Mucosa of descending colon (tissue), 3 donors: ENCODE measurements around the gene SMG6. TPM values are rescaled to one million over a fixed set of nuclear protein-coding genes. Genes with fewer than 3 reads are reported as not detected.

Experiments used
- ATAC-seq: fragments of 200-7000 bp; cut with Tn5 transposase; one replicate; pipeline ENCODE4 v1.9.1; 2020; ENCODE audit warnings: mild to moderate bottlenecking, moderate library complexity
- DNase-seq, 3 donors: peaks; one replicate each; pipeline ENCODE4 v3.0.0-alpha.2; 2020
- H3K36me3 ChIP-seq: fragments of 200-600 bp; one replicate; pipeline ENCODE4 v1.8.0; 2021; ENCODE audit warnings: low read depth, mild to moderate bottlenecking
- H3K4me1 ChIP-seq: fragments of 200-600 bp; one replicate; pipeline ENCODE4 v1.8.0; 2021; ENCODE audit warnings: low read depth, mild to moderate bottlenecking
- H3K4me3 ChIP-seq: fragments of 200-600 bp; one replicate; pipeline ENCODE4 v1.8.0; 2021; ENCODE audit warnings: mild to moderate bottlenecking
- H3K9me3 ChIP-seq: fragments of 200-600 bp; one replicate; pipeline ENCODE4 v1.8.0; 2021; ENCODE audit warnings: mild to moderate bottlenecking
- CTCF ChIP-seq: fragments of 200-600 bp; IDR thresholded peaks from one replicate; pipeline ENCODE4 v1.8.0; 2022; ENCODE audit warnings: antibody characterized with exemption, mild to moderate bottlenecking
- intact Hi-C, 2 donors: fragments of 100-400 bp; cut with DNase I in 1 of 2; cut with micrococcal nuclease in 1 of 2; formaldehyde crosslinking; loops; one replicate each; pipeline versions ENCODE4 v1.11.0 to v1.11.1; 2022; cut with DNase I, micrococcal nuclease
- total RNA-seq, 3 donors: library from RNA; stranded (reverse); fragmentation: NEBNext Ultra II Directional in 2 of 3; extraction: Animal tissue kit (Norgen Biotek cat#: 25700) in 2 of 3; gene quantifications; one replicate each; pipeline versions ENCODE4 v1.2.1 to v1.2.4, GENCODE V29; 2021 to 2023
- donor health status: DM: no; HTN: no; CAD: no; lungs with moderate emphysema.
- donor health status: DM: no; HTN: no; CAD: no.
- donor health status: DM: no; HTN: yes; CAD: no.

The SMG6 gene
- total RNA-seq, 3 donors from 2014 or later: 25.9 to 41.6 (median 38.8) TPM

- peak; percentile 85 for ATAC-seq
- Histone ChIP-seq H3K4me1 (no peaks in the 10 kb centered on the region), H3K36me3 (no peaks in the 10 kb centered on the region), H3K9me3 (no peaks in the 10 kb centered on the region), H3K4me3 (no peak overlapping the region)
- no peak for TF ChIP-seq CTCF
- peak; percentile 63 to 84 (median 75) for DNase-seq
- intact Hi-C loops: no loop called here
Measured at GRCh38 chr17:2215616-2216364, 87.8 kb downstream of the SMG6 start.

GRCh38 chr17:2214929-2215615 is 88.5 kb downstream of the SMG6 start:
- DNase-seq: peak in 1 of 3 donors; percentile 55
- no peak for TF ChIP-seq CTCF

GRCh38 chr17:2214047-2214928 is 89.3 kb downstream of the SMG6 start:
- DNase-seq (peak in 1 of 3 donors; percentile 41), ATAC-seq (peak; percentile 41)
- Histone ChIP-seq H3K4me1 (no peaks in the 10 kb centered on the region), H3K9me3 (no peaks in the 10 kb centered on the region), H3K36me3 (no peaks in the 10 kb centered on the region), H3K4me3 (no peak overlapping the region)
- intact Hi-C loops: no loop called here
- no peak for TF ChIP-seq CTCF

More at GRCh38 chr17:2214929-2215615, 88.5 kb downstream of the SMG6 start:
- H3K36me3 ChIP-seq: no peaks in the 10 kb centered on the region
- peak; percentile 27 for ATAC-seq
- no peaks in the 10 kb centered on the region for H3K4me1 ChIP-seq
- no peak overlapping the region for H3K4me3 ChIP-seq
- intact Hi-C loops: no loop called here
- no peaks in the 10 kb centered on the region for H3K9me3 ChIP-seq

GRCh38 chr17:2213291-2213960 is 90.2 kb downstream of the SMG6 start:
- H3K36me3 ChIP-seq: no peaks in the 10 kb centered on the region
- no peak for TF ChIP-seq CTCF
- no peaks in the 10 kb centered on the region for H3K9me3 ChIP-seq
- DNase-seq (no peak), ATAC-seq (no peak)
- H3K4me1 ChIP-seq: no peaks in the 10 kb centered on the region
- no peak overlapping the region for H3K4me3 ChIP-seq
- intact Hi-C loops: no loop called here

GRCh38 chr17:2212400-2212981 is 91.1 kb downstream of the SMG6 start:
- intact Hi-C loops: no loop called here
- peak in 1 of 3 donors; percentile 20 for DNase-seq
- Histone ChIP-seq H3K4me1 (no peaks in the 10 kb centered on the region), H3K9me3 (no peaks in the 10 kb centered on the region), H3K4me3 (no peak overlapping the region), H3K36me3 (no peaks in the 10 kb centered on the region)
- peak; percentile 13 for ATAC-seq
- TF ChIP-seq CTCF: no peak
